GM18867 (cell line): ENCODE measurements around the gene CSMD2.

Source experiments
- ATAC-seq: cut with Tn5 transposase; IDR thresholded peaks from one replicate; pipeline ENCODE4 v1.9.1; 2021; ENCODE audit warnings: mild to moderate bottlenecking, moderate library complexity; ENCODE audit not compliant: unreplicated experiment

The CSMD2 gene

GRCh38 chr1:33698361-33699035, 466.5 kb downstream of the CSMD2 start:
- no peak for ATAC-seq

GRCh38 chr1:33697816-33698215, 467.2 kb downstream of the CSMD2 start:
- ATAC-seq = no peak

DNA sequence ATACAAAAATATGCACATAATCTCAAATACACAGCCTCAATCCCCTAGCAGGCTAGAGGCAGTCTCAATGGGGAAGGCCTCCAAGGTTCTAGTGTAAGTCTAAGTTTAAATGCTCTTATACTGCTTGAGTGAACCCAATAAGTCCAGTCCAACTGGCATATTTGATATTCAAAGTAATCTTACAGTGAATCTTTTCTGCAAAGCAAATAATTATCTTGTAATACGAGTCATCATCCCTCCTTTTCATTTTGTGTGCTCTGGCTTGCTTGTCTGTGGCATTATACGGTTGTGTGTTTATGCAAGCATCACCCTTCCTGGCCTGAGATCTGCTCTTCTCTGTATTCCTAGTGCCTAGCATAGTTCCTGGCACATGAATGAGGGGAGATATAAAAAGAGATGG, 468.1 kb downstream of the CSMD2 start:
- no peak for ATAC-seq

DNA sequence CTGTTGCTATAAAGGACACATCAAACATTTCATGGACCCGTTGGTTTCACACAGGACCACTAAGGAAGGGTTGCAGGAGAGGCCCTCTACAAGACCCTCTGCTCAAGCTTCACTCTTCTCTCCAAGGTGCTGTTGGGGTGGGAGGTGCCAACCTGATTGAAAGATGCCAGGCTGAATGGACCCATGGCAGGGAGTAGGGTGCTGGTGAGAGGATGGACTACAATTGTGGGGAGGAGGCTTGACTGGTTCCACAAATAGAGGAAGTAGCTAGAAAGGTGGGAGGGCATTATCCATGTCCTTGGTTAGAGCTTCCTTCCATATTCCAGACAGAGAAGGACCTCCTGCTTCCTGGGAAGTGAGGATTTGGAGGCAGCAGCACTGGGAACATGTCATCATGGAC, 468.7 kb downstream of the CSMD2 start:
- no peak for ATAC-seq

DNA sequence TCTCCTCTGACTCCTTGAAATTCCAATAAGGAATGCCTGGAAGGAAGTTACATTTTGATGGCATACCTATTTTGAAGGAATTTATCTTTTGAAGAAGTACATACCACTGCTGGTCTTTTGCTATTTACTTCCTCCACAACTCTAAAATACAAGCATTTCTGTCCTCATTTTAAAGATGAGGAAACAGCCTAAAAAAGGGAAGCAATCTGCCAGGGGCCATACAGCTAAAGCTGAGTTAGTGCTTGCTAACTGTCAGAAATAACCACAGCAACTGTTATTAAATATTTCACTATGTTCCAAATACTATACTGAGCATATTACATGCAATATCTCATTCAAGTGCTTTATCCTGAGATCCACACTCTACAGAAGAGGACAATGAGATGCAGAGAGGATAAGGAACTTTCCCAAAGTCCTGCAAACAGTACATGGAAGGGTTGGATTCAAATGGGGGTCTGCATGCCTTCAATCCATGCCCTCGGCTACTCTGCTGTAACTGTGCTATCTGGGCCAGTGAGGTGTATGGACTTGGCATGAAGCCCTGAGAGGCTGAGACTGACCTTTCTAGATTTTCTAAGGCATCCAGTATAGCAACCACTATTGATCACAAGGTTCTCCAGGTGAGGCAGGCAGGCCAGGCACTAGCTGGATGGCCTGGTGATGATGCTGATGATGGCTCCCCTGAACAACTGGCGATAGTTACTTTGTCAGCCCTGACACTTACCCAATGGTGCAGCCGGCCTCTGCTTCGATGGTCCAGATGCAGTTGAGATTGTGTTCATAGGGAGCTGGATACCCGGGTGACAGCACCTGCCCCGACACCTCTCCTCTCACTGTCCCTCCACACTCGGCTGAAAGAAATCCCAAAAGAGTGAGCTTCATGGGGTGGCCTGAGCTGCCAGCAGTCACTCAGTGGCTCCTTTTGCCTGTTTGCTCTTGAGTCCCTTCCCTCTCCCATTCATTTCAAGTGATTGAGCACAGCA, 472.5 kb downstream of the CSMD2 start:
- ATAC-seq = no peak

GRCh38 chr1:33687000-33687399, 478.0 kb downstream of the CSMD2 start:
- no peak for ATAC-seq

DNA sequence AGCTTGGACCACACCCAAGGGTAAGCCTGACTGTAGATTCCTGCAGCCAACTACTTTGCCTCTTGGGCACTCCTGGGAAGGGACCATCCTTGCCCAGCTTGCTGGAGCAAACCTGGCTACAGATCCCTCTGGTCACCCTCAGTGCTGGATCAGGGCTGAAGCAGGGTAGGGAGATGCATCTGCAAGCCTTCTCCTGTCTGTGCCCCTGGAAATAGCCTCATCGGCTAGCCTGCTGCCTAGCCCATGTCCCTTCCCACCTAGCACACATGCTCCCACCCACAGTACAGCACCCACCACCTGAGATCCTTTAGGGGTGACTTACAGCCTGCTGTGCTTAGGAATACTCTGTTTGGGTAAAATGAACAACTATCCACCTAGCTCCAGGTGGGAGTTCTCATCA, 478.5 kb downstream of the CSMD2 start:
- ATAC-seq = no peak

DNA sequence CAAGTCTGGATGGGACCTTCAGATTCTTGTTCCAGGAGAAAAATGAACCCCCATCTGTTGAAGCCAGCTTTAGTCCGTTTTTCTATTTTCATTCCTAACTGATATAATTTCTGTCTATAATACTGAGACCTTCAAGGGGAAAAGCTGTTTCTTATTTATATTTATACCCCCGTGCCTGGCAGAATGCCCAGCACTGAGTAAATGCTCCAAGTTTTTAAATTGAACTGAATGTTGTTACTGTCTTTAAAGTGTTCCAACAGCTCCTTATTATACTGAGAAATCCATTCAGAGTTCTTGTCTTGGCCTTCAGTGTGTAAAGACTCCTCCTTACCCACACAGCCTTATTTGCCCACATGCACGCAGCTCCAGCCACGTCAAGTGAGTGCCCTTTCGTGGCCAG, 479.8 kb downstream of the CSMD2 start:
- ATAC-seq = no peak

GRCh38 chr1:33684396-33685179, 480.4 kb downstream of the CSMD2 start:
- no peak for ATAC-seq

DNA sequence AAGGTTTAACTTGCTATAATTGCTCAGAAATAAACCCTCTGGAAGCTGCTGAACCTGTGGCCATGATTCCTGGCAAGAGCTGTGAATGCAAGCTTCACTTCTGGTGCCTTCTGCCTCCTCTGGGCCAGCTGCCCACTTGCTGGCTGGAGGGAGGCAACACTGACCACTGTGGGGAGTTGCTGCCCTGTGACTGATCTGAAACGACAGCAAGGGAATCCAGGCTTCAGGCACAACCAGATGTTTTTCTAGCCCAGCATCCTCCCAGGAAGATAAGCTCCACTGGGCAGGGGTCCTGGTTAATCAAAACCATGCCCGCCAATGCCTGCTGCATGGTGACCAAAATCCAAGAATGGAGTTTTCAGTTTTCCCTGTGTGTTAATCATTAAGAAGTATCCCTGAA, 481.1 kb downstream of the CSMD2 start:
- no peak for ATAC-seq

DNA sequence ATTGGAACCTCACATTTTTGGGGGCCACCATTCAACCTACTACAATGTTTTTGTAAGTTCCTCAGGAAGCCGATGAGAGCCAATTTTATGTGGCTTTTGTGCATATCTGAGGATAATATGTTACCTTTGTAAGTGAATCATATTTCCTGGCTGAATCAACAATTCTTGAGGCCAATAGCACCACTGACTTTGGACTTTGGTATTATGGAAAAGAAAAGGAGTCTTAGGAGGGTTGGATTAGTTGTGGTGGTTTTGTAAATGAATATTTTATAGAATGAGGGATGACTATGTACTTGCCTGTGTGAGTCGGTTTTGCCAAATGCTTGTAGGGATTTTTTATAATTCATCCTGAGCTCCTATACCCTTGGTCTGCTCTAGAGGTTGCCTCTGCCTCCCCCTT, 482.7 kb downstream of the CSMD2 start:
- ATAC-seq = no peak

GRCh38 chr1:33680281-33680840, 484.7 kb downstream of the CSMD2 start:
- no peak for ATAC-seq

DNA sequence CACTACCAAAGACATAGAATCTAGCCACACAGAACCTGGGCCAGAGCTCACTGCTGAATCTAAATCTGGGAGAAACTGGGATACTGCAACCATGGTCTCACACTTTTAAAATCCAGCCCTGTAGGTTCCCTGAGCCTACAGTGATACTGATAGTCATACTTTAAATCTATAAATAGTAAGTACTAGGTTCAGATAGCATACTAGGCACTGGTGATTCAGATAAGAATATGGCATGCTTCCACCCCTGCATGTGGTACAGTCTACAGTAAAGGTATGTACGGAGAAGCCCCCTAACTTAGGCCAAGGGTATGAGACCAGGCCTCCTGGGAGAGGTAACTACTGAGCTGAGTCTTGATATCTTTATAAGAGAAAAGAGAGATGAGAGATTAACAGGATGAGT, 494.5 kb downstream of the CSMD2 start:
- no peak for ATAC-seq

DNA sequence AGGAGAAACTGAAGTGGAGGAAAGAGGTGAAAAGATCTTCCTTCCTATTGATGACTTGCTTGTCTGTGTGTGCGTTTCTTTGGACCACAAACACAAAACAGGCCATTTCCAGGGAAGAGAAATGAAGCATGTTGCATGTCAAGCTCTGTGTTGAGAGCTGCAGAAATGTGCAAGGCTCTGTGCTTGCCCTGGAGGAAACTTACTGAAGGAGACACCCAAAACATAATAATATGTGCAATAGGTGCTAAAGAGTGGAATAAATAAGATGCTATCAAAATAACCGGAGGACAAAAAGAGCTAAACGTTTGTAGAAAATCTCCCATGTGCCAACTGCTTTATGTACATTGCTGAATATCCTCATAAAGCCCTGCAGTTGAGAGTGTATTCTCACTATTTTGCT, 496.3 kb downstream of the CSMD2 start:
- ATAC-seq = no peak

GRCh38 chr1:33667386-33668282, 497.4 kb downstream of the CSMD2 start:
- ATAC-seq = no peak

- ATAC-seq = no peak
These were observed 498.4 kb downstream of the CSMD2 start for GRCh38 chr1:33666616-33667015.

GRCh38 chr1:33661811-33662454, 503.1 kb downstream of the CSMD2 start:
- ATAC-seq = no peak

DNA sequence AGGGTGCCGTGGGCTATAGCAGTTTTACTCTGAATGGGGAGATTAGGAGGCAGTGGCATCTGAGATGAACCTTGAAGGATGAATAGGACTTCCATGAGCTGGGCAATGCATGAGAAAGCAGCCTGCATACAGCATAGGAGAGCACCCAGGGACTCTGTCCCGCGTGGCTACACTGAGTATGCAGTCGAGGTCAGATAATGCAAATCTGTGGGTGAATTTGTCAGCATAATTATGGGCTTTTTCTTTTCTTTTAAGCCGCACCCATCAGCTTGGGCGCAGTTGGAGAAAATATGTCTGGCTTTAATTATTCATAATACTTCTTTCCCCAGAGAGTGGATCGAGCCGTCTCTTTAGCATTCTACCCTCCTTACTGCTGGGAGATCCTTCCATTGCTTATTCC, 504.1 kb downstream of the CSMD2 start:
- no peak for ATAC-seq

DNA sequence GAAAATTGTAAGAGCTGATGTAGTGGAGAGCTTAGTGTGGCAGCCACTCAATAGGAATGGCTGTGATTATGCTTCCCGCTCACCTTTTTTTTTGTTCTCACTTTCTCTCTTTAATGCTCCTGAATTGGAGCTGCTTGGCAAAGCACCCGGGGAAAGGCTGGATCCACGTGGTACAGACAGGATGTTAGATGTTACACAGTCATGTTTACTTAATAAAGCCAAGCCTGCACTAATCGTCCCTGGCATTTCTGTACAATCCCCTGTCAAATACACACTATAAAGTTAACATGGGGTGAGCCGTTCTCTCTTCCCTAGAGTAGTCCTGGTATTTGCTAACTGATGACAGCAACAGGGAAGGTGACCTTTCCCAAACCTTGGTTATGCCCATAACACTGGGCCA, 504.8 kb downstream of the CSMD2 start:
- no peak for ATAC-seq

- ATAC-seq = no peak
These were observed 505.4 kb downstream of the CSMD2 start for GRCh38 chr1:33659641-33660040.
